Activated CD8-positive, alpha-beta memory T cell treated with anti-CD3 and anti-CD28 coated beads, Interleukin-2, amount 50 U/mL, for 1 hour (primary cell): ENCODE results near the gene WNK2.

Experiments used
- DNase-seq: peaks from one replicate; pipeline ENCODE4 v3.0.0-alpha.2; 2020; ENCODE audit errors: extremely low read depth

The WNK2 gene

GRCh38 chr9:93218671-93219420 lies 34.9 kb downstream of the WNK2 start:
- no peak for DNase-seq

GRCh38 chr9:93219692-93220091 lies 35.8 kb downstream of the WNK2 start:
- no peak for DNase-seq

GRCh38 chr9:93220627-93221026 lies 36.7 kb downstream of the WNK2 start:
- no peak for DNase-seq

- no peak for DNase-seq
These were observed 37.1 kb downstream of the WNK2 start for GRCh38 chr9:93221044-93221443.

- DNase-seq: no peak
These were observed 38.9 kb downstream of the WNK2 start for GRCh38 chr9:93222890-93223259.

GRCh38 chr9:93223260-93224180 lies 39.6 kb downstream of the WNK2 start:
- DNase-seq: no peak

- DNase-seq: no peak
These were observed 40.7 kb downstream of the WNK2 start for GRCh38 chr9:93224591-93224990.

- DNase-seq: no peak
These were observed 41.5 kb downstream of the WNK2 start for GRCh38 chr9:93225417-93225816.

GRCh38 chr9:93225892-93226291 lies 42.0 kb downstream of the WNK2 start:
- DNase-seq: no peak

- DNase-seq: no peak
These were observed 42.9 kb downstream of the WNK2 start for GRCh38 chr9:93226819-93227218.

- no peak for DNase-seq
These were observed 44.1 kb downstream of the WNK2 start for GRCh38 chr9:93228030-93228429.

GRCh38 chr9:93228453-93228852 lies 44.5 kb downstream of the WNK2 start:
- DNase-seq: no peak

- DNase-seq: no peak
These were observed 45.7 kb downstream of the WNK2 start for GRCh38 chr9:93229636-93230035.

GRCh38 chr9:93230185-93230584 lies 46.2 kb downstream of the WNK2 start:
- DNase-seq: no peak

- DNase-seq: no peak
These were observed 46.7 kb downstream of the WNK2 start for GRCh38 chr9:93230601-93231000.

GRCh38 chr9:93231121-93231694 lies 47.3 kb downstream of the WNK2 start:
- DNase-seq: no peak

GRCh38 chr9:93231716-93232115 lies 47.8 kb downstream of the WNK2 start:
- no peak for DNase-seq

GRCh38 chr9:93232388-93232960 lies 48.5 kb downstream of the WNK2 start:
- DNase-seq: no peak

- no peak for DNase-seq
These were observed 49.1 kb downstream of the WNK2 start for GRCh38 chr9:93233033-93233432.

- no peak for DNase-seq
These were observed 50.7 kb downstream of the WNK2 start for GRCh38 chr9:93234600-93234999.

GRCh38 chr9:93235300-93235960 lies 51.5 kb downstream of the WNK2 start:
- DNase-seq: no peak
